ENCODE data around the gene NCAM1. TPM values are rescaled to one million over a fixed set of nuclear protein-coding genes. Genes with fewer than 3 reads are reported as not detected.

NCAM1 gene
- total RNA-seq, 2 experiments from 2014 or later = 0.34 TPM; not detected in 1

- H3K9me3 ChIP-seq (ENCODE audit: control insufficient read depth in 1 of 2, insufficient read depth in 1 of 2, low read length in 2 of 2) = no peaks in the 10 kb centered on the region
- H3K27ac Mint-ChIP-seq = no peak overlapping the region
- no peak for TF ChIP-seq CTCF (IDR thresholded peaks at IDR 0.05)
- no peaks in the 10 kb centered on the region for H3K9me3 Mint-ChIP-seq
- H3K27ac ChIP-seq (ENCODE audit: low read depth in 1 of 2, low read length in 2 of 2) = no peak overlapping the region
- no peaks in the 10 kb centered on the region for H3K36me3 ChIP-seq (ENCODE audit: insufficient read depth, low read length)
- H3K4me3 ChIP-seq (ENCODE audit: low read length) = no peak overlapping the region
- intact Hi-C loops (cut with DNase I, micrococcal nuclease) = no loop called here
- H3K4me1 Mint-ChIP-seq (ENCODE audit: low read depth) = no peaks in the 10 kb centered on the region
- H3K36me3 Mint-ChIP-seq (ENCODE audit: low read depth) = no peaks in the 10 kb centered on the region
- peaks cover 0 to 1% of the 10 kb centered on the region in 2 experiments for H3K27me3 ChIP-seq (ENCODE audit: control insufficient read depth in 1 of 2, insufficient read depth in 2 of 2, low read length in 2 of 2)
- no peaks in the 10 kb centered on the region for H3K4me1 ChIP-seq (ENCODE audit: insufficient read depth, low read length)
- ChIA-PET CTCF (no interaction called here), POLR2A (no interaction called here)
- no peak overlapping the region for H3K4me3 Mint-ChIP-seq
- peaks cover 8% of the 10 kb centered on the region for H3K27me3 Mint-ChIP-seq
- ATAC-seq (ENCODE audit: poor library complexity) = no peak
- DNase-seq = no peak
Measured at GRCh38 chr11:113131036-113131775, 170.0 kb downstream of the NCAM1 start.

- CTCF ChIA-PET = no interaction called here
Measured at GRCh38 chr11:113133071-113133470, 171.9 kb downstream of the NCAM1 start.

GRCh38 chr11:113134626-113135025 is 173.4 kb downstream of the NCAM1 start:
- Histone ChIP-seq H3K36me3 (ENCODE audit: insufficient read depth, low read length) (no peaks in the 10 kb centered on the region), H3K27me3 (ENCODE audit: control insufficient read depth in 1 of 2, insufficient read depth in 2 of 2, low read length in 2 of 2) (peaks cover 0 to 11% of the 10 kb centered on the region in 2 experiments), H3K9me3 (ENCODE audit: control insufficient read depth in 1 of 2, insufficient read depth in 1 of 2, low read length in 2 of 2) (no peaks in the 10 kb centered on the region), H3K4me3 (ENCODE audit: low read length) (no peak overlapping the region), H3K4me1 (ENCODE audit: insufficient read depth, low read length) (no peaks in the 10 kb centered on the region), H3K27ac (ENCODE audit: low read depth in 1 of 2, low read length in 2 of 2) (no peak overlapping the region)
- POLR2A ChIA-PET = no interaction called here
- Mint-ChIP-seq H3K4me1 (ENCODE audit: low read depth) (no peaks in the 10 kb centered on the region), H3K9me3 (no peaks in the 10 kb centered on the region), H3K27me3 (peaks cover 32% of the 10 kb centered on the region), H3K4me3 (no peak overlapping the region), H3K27ac (no peak overlapping the region), H3K36me3 (ENCODE audit: low read depth) (no peaks in the 10 kb centered on the region)
- intact Hi-C loops (cut with DNase I, micrococcal nuclease) = no loop called here
- CTCF ChIA-PET = no interaction called here
- DNase-seq = no peak
- no peak for ATAC-seq (ENCODE audit: poor library complexity)
- no peak for TF ChIP-seq CTCF (IDR thresholded peaks at IDR 0.05)

More at GRCh38 chr11:113133071-113133470, 171.9 kb downstream of the NCAM1 start:
- no peak overlapping the region for H3K4me3 Mint-ChIP-seq
- Histone ChIP-seq H3K36me3 (ENCODE audit: insufficient read depth, low read length) (no peaks in the 10 kb centered on the region), H3K4me3 (ENCODE audit: low read length) (no peak overlapping the region), H3K27me3 (ENCODE audit: control insufficient read depth in 1 of 2, insufficient read depth in 2 of 2, low read length in 2 of 2) (peaks cover 0 to 7% of the 10 kb centered on the region in 2 experiments), H3K4me1 (ENCODE audit: insufficient read depth, low read length) (no peaks in the 10 kb centered on the region), H3K9me3 (ENCODE audit: control insufficient read depth in 1 of 2, insufficient read depth in 1 of 2, low read length in 2 of 2) (no peaks in the 10 kb centered on the region), H3K27ac (ENCODE audit: low read depth in 1 of 2, low read length in 2 of 2) (no peak overlapping the region)
- peaks cover 24% of the 10 kb centered on the region for H3K27me3 Mint-ChIP-seq
- H3K9me3 Mint-ChIP-seq = no peaks in the 10 kb centered on the region
- H3K4me1 Mint-ChIP-seq (ENCODE audit: low read depth) = no peaks in the 10 kb centered on the region
- POLR2A ChIA-PET = no interaction called here
- intact Hi-C loops (cut with DNase I, micrococcal nuclease) = no loop called here
- H3K27ac Mint-ChIP-seq = no peak overlapping the region
- TF ChIP-seq CTCF (IDR thresholded peaks at IDR 0.05) = no peak
- ATAC-seq (ENCODE audit: poor library complexity) = no peak
- DNase-seq = no peak
- no peaks in the 10 kb centered on the region for H3K36me3 Mint-ChIP-seq (ENCODE audit: low read depth)
